ENCODE measurements around the gene CFAP97D1.

CFAP97D1 gene

GRCh38 chr17:43780135-43780534 is at the start of gene CFAP97D1:
Gene CFAP97D1 (plus strand): TSS chr17:43780435. CDS start chr17:43780463, 28 bp downstream.
- ChIA-PET CTCF (no interaction called here), POLR2A (interaction anchor here (0.8 to 1.1 kb wide), 3 partner anchors 8 to 66 kb away, joined by 3 to 4 read pairs (median 3); no protein-coding TSS in a partner anchor)
- no peak for DNase-seq (ENCODE audit: extremely low spot score)
- TF ChIP-seq NFRKB (IDR thresholded peaks at IDR 0.05): no peak
- no peak for TF ChIP-seq L3MBTL2 (conservative IDR thresholded peaks at IDR 0.05)

- no peak for DNase-seq (ENCODE audit: extremely low spot score)
- ChIA-PET POLR2A (no interaction called here), CTCF (no interaction called here)
- no peak for TF ChIP-seq LEF1 (IDR thresholded peaks at IDR 0.05; ENCODE audit: borderline replicate concordance)
- no peak for TF ChIP-seq L3MBTL2 (conservative IDR thresholded peaks at IDR 0.05)
- TF ChIP-seq SUZ12 (IDR thresholded peaks at IDR 0.05): no peak
- TF ChIP-seq ZNF384 (IDR thresholded peaks at IDR 0.05): no peak
- no peak for TF ChIP-seq BHLHE40 (IDR thresholded peaks at IDR 0.05; ENCODE audit: borderline replicate concordance)
- no peak for TF ChIP-seq SP1 (IDR thresholded peaks at IDR 0.05)
- TF ChIP-seq FOXA1 (IDR thresholded peaks at IDR 0.05): no peak
- TF ChIP-seq NFRKB (IDR thresholded peaks at IDR 0.05): no peak
- TF ChIP-seq FOXM1 (IDR thresholded peaks at IDR 0.05; ENCODE audit: borderline replicate concordance): no peak
- TF ChIP-seq HDGF (IDR thresholded peaks at IDR 0.05; ENCODE audit: borderline replicate concordance): no peak
- no peak for TF ChIP-seq CTBP1 (IDR thresholded peaks at IDR 0.05; ENCODE audit: borderline replicate concordance)
- no peak for TF ChIP-seq PKNOX1 (IDR thresholded peaks at IDR 0.05)
- no peak for TF ChIP-seq ARNT (IDR thresholded peaks at IDR 0.05)
- no peak for TF ChIP-seq TARDBP (IDR thresholded peaks at IDR 0.05)
- no peak for TF ChIP-seq FOXK2 (IDR thresholded peaks at IDR 0.05)
- TF ChIP-seq ELF4 (IDR thresholded peaks at IDR 0.05): no peak
These were observed 47.3 kb upstream of the CFAP97D1 start for GRCh38 chr17:43732958-43733357.

GRCh38 chr17:43733956-43734355 is 46.3 kb upstream of the CFAP97D1 start:
- ChIA-PET POLR2A (no interaction called here), CTCF (interaction anchor here (0.6 to 1.3 kb wide), 2 partner anchors 20 to 30 kb away, joined by 3 read pairs; no protein-coding TSS in a partner anchor)
- no peak for DNase-seq (ENCODE audit: extremely low spot score)
- no peak for TF ChIP-seq TARDBP (IDR thresholded peaks at IDR 0.05)
- TF ChIP-seq FOXK2 (IDR thresholded peaks at IDR 0.05): no peak
- no peak for TF ChIP-seq L3MBTL2 (conservative IDR thresholded peaks at IDR 0.05)
- TF ChIP-seq ZNF384 (IDR thresholded peaks at IDR 0.05): no peak
- no peak for TF ChIP-seq NFRKB (IDR thresholded peaks at IDR 0.05)
- no peak for TF ChIP-seq LEF1 (IDR thresholded peaks at IDR 0.05; ENCODE audit: borderline replicate concordance)
- TF ChIP-seq BHLHE40 (IDR thresholded peaks at IDR 0.05; ENCODE audit: borderline replicate concordance): no peak
- no peak for TF ChIP-seq ARNT (IDR thresholded peaks at IDR 0.05)
- TF ChIP-seq FOXM1 (IDR thresholded peaks at IDR 0.05; ENCODE audit: borderline replicate concordance): no peak
- no peak for TF ChIP-seq SP1 (IDR thresholded peaks at IDR 0.05)
- no peak for TF ChIP-seq PKNOX1 (IDR thresholded peaks at IDR 0.05)
- no peak for TF ChIP-seq FOXA1 (IDR thresholded peaks at IDR 0.05)
- TF ChIP-seq SUZ12 (IDR thresholded peaks at IDR 0.05): no peak
- no peak for TF ChIP-seq ELF4 (IDR thresholded peaks at IDR 0.05)
- TF ChIP-seq CTBP1 (IDR thresholded peaks at IDR 0.05; ENCODE audit: borderline replicate concordance): no peak

GRCh38 chr17:43734376-43734775 is 45.9 kb upstream of the CFAP97D1 start:
- no peak for DNase-seq (ENCODE audit: extremely low spot score)
- POLR2A ChIA-PET: no interaction called here
- CTCF ChIA-PET: interaction anchor here (1.3 kb wide), 1 partner anchor 21 kb away, joined by 3 read pairs; no protein-coding TSS in a partner anchor
- TF ChIP-seq ELF4 (IDR thresholded peaks at IDR 0.05) (no peak), PKNOX1 (IDR thresholded peaks at IDR 0.05) (no peak), TARDBP (IDR thresholded peaks at IDR 0.05) (no peak), SUZ12 (IDR thresholded peaks at IDR 0.05) (no peak), CTBP1 (IDR thresholded peaks at IDR 0.05; ENCODE audit: borderline replicate concordance) (no peak)

- DNase-seq (ENCODE audit: extremely low spot score): no peak
- POLR2A ChIA-PET: no interaction called here
- TF ChIP-seq FOXM1 (IDR thresholded peaks at IDR 0.05; ENCODE audit: borderline replicate concordance) (no peak), ZNF384 (IDR thresholded peaks at IDR 0.05) (no peak), HDGF (IDR thresholded peaks at IDR 0.05; ENCODE audit: borderline replicate concordance) (no peak), NFRKB (IDR thresholded peaks at IDR 0.05) (no peak), L3MBTL2 (conservative IDR thresholded peaks at IDR 0.05) (no peak), SUZ12 (IDR thresholded peaks at IDR 0.05) (no peak), SP1 (IDR thresholded peaks at IDR 0.05) (no peak), ELF4 (IDR thresholded peaks at IDR 0.05) (no peak), FOXK2 (IDR thresholded peaks at IDR 0.05) (no peak), PKNOX1 (IDR thresholded peaks at IDR 0.05) (no peak), TARDBP (IDR thresholded peaks at IDR 0.05) (no peak), LEF1 (IDR thresholded peaks at IDR 0.05; ENCODE audit: borderline replicate concordance) (no peak), BHLHE40 (IDR thresholded peaks at IDR 0.05; ENCODE audit: borderline replicate concordance) (no peak), CTBP1 (IDR thresholded peaks at IDR 0.05; ENCODE audit: borderline replicate concordance) (no peak), ARNT (IDR thresholded peaks at IDR 0.05) (no peak)
- CTCF ChIA-PET: interaction anchor here (0.6 to 0.9 kb wide), 2 partner anchors 29 to 115 kb away, joined by 3 to 5 read pairs; no protein-coding TSS in a partner anchor
These were observed 43.8 kb upstream of the CFAP97D1 start for GRCh38 chr17:43736389-43736788.

- ChIA-PET CTCF (interaction anchor here (1.4 kb wide), 1 partner anchor 43 kb away, joined by 3 read pairs; no protein-coding TSS in a partner anchor), POLR2A (no interaction called here)
- TF ChIP-seq ARNT (IDR thresholded peaks at IDR 0.05) (no peak), SUZ12 (IDR thresholded peaks at IDR 0.05) (no peak), L3MBTL2 (conservative IDR thresholded peaks at IDR 0.05) (no peak), TARDBP (IDR thresholded peaks at IDR 0.05) (no peak), BHLHE40 (IDR thresholded peaks at IDR 0.05; ENCODE audit: borderline replicate concordance) (no peak), CTBP1 (IDR thresholded peaks at IDR 0.05; ENCODE audit: borderline replicate concordance) (no peak), HDGF (IDR thresholded peaks at IDR 0.05; ENCODE audit: borderline replicate concordance) (no peak), FOXA1 (IDR thresholded peaks at IDR 0.05) (no peak), LEF1 (IDR thresholded peaks at IDR 0.05; ENCODE audit: borderline replicate concordance) (no peak), FOXM1 (IDR thresholded peaks at IDR 0.05; ENCODE audit: borderline replicate concordance) (no peak), FOXK2 (IDR thresholded peaks at IDR 0.05) (no peak), ELF4 (IDR thresholded peaks at IDR 0.05) (no peak), PKNOX1 (IDR thresholded peaks at IDR 0.05) (no peak)
- no peak for DNase-seq (ENCODE audit: extremely low spot score)
These were observed 42.5 kb upstream of the CFAP97D1 start for GRCh38 chr17:43737722-43738121.

Measured in HEK293T (cell line).